SK-N-SH (cell line): Measurements from ENCODE around the gene CHFR. TPM values are rescaled to one million over a fixed set of nuclear protein-coding genes. Genes with fewer than 3 reads are reported as not detected.

Source experiments
- CTCF ChIA-PET: fragments of 300-600, 350-600 bp; formaldehyde crosslinking; extraction: SDS; loops from one replicate; lab custom pipeline; 2021; lab: Yijun Ruan, JAX
- POLR2A ChIA-PET: fragments of 350-600 bp; sonication (Branson Sonifier 250); formaldehyde crosslinking; extraction: SDS; loops from one replicate; lab custom pipeline; 2020; ENCODE audit warnings: antibody characterized with exemption, inconsistent platforms; lab: Yijun Ruan, JAX
- DNase-seq: peaks from one replicate; pipeline ENCODE4 v3.0.0; 2012
- H2AFZ ChIP-seq: fragments of 200-600 bp; sonication (generic); 2 replicates; pipeline ENCODE4 v1.8.1; 2016; ENCODE audit warnings: antibody characterized with exemption, mild to moderate bottlenecking, low read depth
- H3F3A ChIP-seq: fragments of 200-600 bp; sonication (generic); replicated peaks from 2 replicates; pipeline ENCODE3; 2016; ENCODE audit warnings: antibody characterized with exemption, mild to moderate bottlenecking; ENCODE audit not compliant: insufficient read depth
- H3K27ac ChIP-seq, 2 experiments: fragments of 200-500 bp in 1 of 2; fragments of 200-600 bp in 1 of 2; sonication (Bioruptor generic) in 1 of 2; sonication (generic), shearing (Covaris generic) in 1 of 2; 2 replicates each; pipeline versions ENCODE4 v1.5.1 to v1.6.1; 2014 to 2016; ENCODE audit warnings: low read depth in 2 of 2, inconsistent platforms in 1 of 2, low read length in 1 of 2, mild to moderate bottlenecking in 1 of 2, mixed read lengths in 1 of 2
- H3K27me3 ChIP-seq: fragments of 200-600 bp; sonication (generic), shearing (Covaris generic); 2 replicates; pipeline ENCODE4 v1.6.1; 2016; ENCODE audit warnings: mixed run types; ENCODE audit not compliant: insufficient read depth
- H3K36me3 ChIP-seq, 2 experiments: fragments of 200-500 bp in 1 of 2; fragments of 200-600 bp in 1 of 2; sonication (Bioruptor generic) in 1 of 2; sonication (generic) in 1 of 2; replicated peaks in 1 of 2; 2 replicates each; pipeline versions ENCODE3 to v1.5.1; 2014 to 2016; ENCODE audit warnings: low read length in 1 of 2, mild to moderate bottlenecking in 1 of 2; ENCODE audit not compliant: insufficient read depth in 2 of 2, control insufficient read depth in 1 of 2
- H3K4me1 ChIP-seq, 2 experiments: fragments of 200-500 bp in 1 of 2; fragments of 200-600 bp in 1 of 2; sonication (Bioruptor generic) in 1 of 2; sonication (generic), shearing (Covaris generic) in 1 of 2; 2 replicates each; pipeline versions ENCODE4 v1.5.1 to v1.6.1; 2014 to 2016; ENCODE audit warnings: low read depth in 1 of 2, low read length in 1 of 2, mixed run types in 1 of 2; ENCODE audit not compliant: insufficient read depth in 2 of 2, control insufficient read depth in 1 of 2
- H3K4me2 ChIP-seq: fragments of 200-600 bp; sonication (generic), shearing (Covaris generic); 2 replicates; pipeline ENCODE4 v1.6.1; 2017; ENCODE audit warnings: mixed run types
- H3K4me3 ChIP-seq, 2 experiments: fragments of 200-500 bp in 1 of 2; fragments of 200-600 bp in 1 of 2; sonication (Bioruptor generic) in 1 of 2; sonication (generic), shearing (Covaris generic) in 1 of 2; 2 replicates each; pipeline versions ENCODE4 v1.5.1 to v1.8.1; 2014 to 2016; ENCODE audit warnings: low read depth in 2 of 2, inconsistent platforms in 1 of 2, low read length in 1 of 2, mild to moderate bottlenecking in 1 of 2, mixed read lengths in 1 of 2, moderate library complexity in 1 of 2
- H3K79me2 ChIP-seq: fragments of 200-600 bp; sonication (generic); 2 replicates; pipeline ENCODE4 v1.8.1; 2017; ENCODE audit warnings: mild to moderate bottlenecking; ENCODE audit not compliant: insufficient read depth
- H3K9ac ChIP-seq: fragments of 200-600 bp; sonication (generic); 2 replicates; pipeline ENCODE4 v1.6.1; 2017; ENCODE audit warnings: mixed run types
- H3K9me2 ChIP-seq: fragments of 200-600 bp; sonication (generic); 2 replicates; pipeline ENCODE4 v1.6.1; 2017; ENCODE audit warnings: mixed run types
- H3K9me3 ChIP-seq: fragments of 200-600 bp; sonication (generic); 2 replicates; pipeline ENCODE4 v1.6.1; 2017; ENCODE audit warnings: mixed run types, mild to moderate bottlenecking, moderate library complexity
- H4K20me1 ChIP-seq: fragments of 200-600 bp; sonication (generic); 2 replicates; pipeline ENCODE4 v1.6.1; 2017; ENCODE audit warnings: mild to moderate bottlenecking, mixed run types; ENCODE audit not compliant: insufficient read depth
- CHD2 ChIP-seq: fragments of 150-350 bp; IDR thresholded peaks from 2 replicates; pipeline ENCODE4 v1.6.1; 2018; ENCODE audit warnings: low read length; ENCODE audit not compliant: partially characterized antibody
- CTCF ChIP-seq: fragments of 200-600 bp; sonication (generic); IDR thresholded peaks from 2 replicates; pipeline ENCODE4 v1.6.1; 2017; ENCODE audit warnings: antibody characterized with exemption, mild to moderate bottlenecking, moderate library complexity
- EP300 ChIP-seq, 2 experiments: IDR thresholded peaks; 2 replicates each; pipeline versions ENCODE4 v1.4.0 to v1.6.1; 2012; ENCODE audit warnings: borderline replicate concordance in 1 of 2, low read depth in 1 of 2, low read length in 1 of 2
- EZH2phosphoT487 ChIP-seq: fragments of 200-600 bp; sonication (generic); IDR thresholded peaks from 2 replicates; pipeline ENCODE4 v1.6.1; 2017; ENCODE audit warnings: low read depth, mixed run types, mild to moderate bottlenecking, antibody characterized with exemption, moderate library complexity, borderline replicate concordance
- FOSL2 ChIP-seq: IDR thresholded peaks from 2 replicates; pipeline ENCODE4 v1.4.0; 2012; ENCODE audit warnings: low read depth, mild to moderate bottlenecking, moderate library complexity, borderline replicate concordance
- FOXM1 ChIP-seq: IDR thresholded peaks from 2 replicates; pipeline ENCODE4 v1.4.0; 2012; ENCODE audit warnings: low read depth, mild to moderate bottlenecking
- GATA2 ChIP-seq: sonication (generic); formaldehyde crosslinking; IDR thresholded peaks from 2 replicates; pipeline ENCODE4 v1.5.0; 2020; ENCODE audit warnings: mild to moderate bottlenecking, missing genetic modification reagents
- IRF3 ChIP-seq: fragments of 150-350 bp; IDR thresholded peaks from 2 replicates; pipeline ENCODE4 v1.6.1; 2016; ENCODE audit warnings: mild to moderate bottlenecking, low read depth, low read length
- JUND ChIP-seq: IDR thresholded peaks from 2 replicates; pipeline ENCODE4 v1.4.0; 2012
- MEF2A ChIP-seq: IDR thresholded peaks from 2 replicates; pipeline ENCODE4 v1.4.0; 2012; ENCODE audit warnings: low read depth, borderline replicate concordance
- NFIC ChIP-seq: IDR thresholded peaks from 2 replicates; pipeline ENCODE4 v1.4.0; 2012; ENCODE audit warnings: borderline replicate concordance
- POLR2AphosphoS5 ChIP-seq: IDR thresholded peaks from 2 replicates; pipeline ENCODE4 v1.6.1; 2012; ENCODE audit warnings: low read depth, low read length
- RAD21 ChIP-seq: IDR thresholded peaks from 2 replicates; pipeline ENCODE4 v1.6.1; 2012; ENCODE audit warnings: mild to moderate bottlenecking, low read length
- RXRA ChIP-seq: IDR thresholded peaks from 2 replicates; pipeline ENCODE4 v1.4.0; 2012; ENCODE audit warnings: low read depth, mild to moderate bottlenecking, borderline replicate concordance
- TCF12 ChIP-seq: IDR thresholded peaks from 2 replicates; pipeline ENCODE4 v1.4.0; 2012
- USF2 ChIP-seq: fragments of 150-350 bp; IDR thresholded peaks from 2 replicates; pipeline ENCODE4 v1.6.1; 2017; ENCODE audit warnings: antibody characterized with exemption, low read length, low read depth, borderline replicate concordance
- ZBTB33 ChIP-seq: IDR thresholded peaks from 2 replicates; pipeline ENCODE4 v1.4.0; 2012; ENCODE audit warnings: low read depth, borderline replicate concordance
- WGBS: methylation state at CpG from one replicate; pipeline ENCODE4 v1.1.6; 2017; ENCODE audit warnings: low lambda C conversion rate; 5-methylcytosine and 5-hydroxymethylcytosine counted together
- polyA plus RNA-seq, 3 experiments: library from polyadenylated mRNA; depleted of rRNA; stranded (reverse); fragments of >200 nt; gene quantifications; 2 replicates each; pipeline ENCODE4 v1.2.3, GENCODE V29; 2012

Gene CHFR
- polyA plus RNA-seq, 1 of the 3 experiments (the other 2 are of a cell fraction) = 31.6 TPM

GRCh38 chr12:132872073-132872855 is 15.1 kb downstream of the CHFR start:
- Histone ChIP-seq H3F3A (no peaks in the 10 kb centered on the region), H3K36me3 (peaks cover 59 to 61% of the 10 kb centered on the region in 2 experiments), H4K20me1 (no peaks in the 10 kb centered on the region), H2AFZ (no peak overlapping the region), H3K4me3 (no peak overlapping the region), H3K27me3 (no peaks in the 10 kb centered on the region), H3K79me2 (peaks cover 28% of the 10 kb centered on the region), H3K9ac (no peak overlapping the region), H3K4me2 (no peak overlapping the region), H3K27ac (no peak overlapping the region), H3K9me2 (no peaks in the 10 kb centered on the region), H3K4me1 (no peaks in the 10 kb centered on the region), H3K9me3 (no peaks in the 10 kb centered on the region)
- WGBS = 90% methylated on average over 20 of the region's 21 CpGs
- no peak for DNase-seq
- ChIA-PET CTCF (no interaction called here), POLR2A (interaction anchor here (0.6 kb wide), 1 partner anchor 10 kb away, joined by 5 read pairs; no protein-coding TSS in a partner anchor)
- TF ChIP-seq EP300 (IDR thresholded peaks at IDR 0.05; ENCODE audit: borderline replicate concordance in 1 of 2, low read depth in 1 of 2, low read length in 1 of 2) (no peak), RAD21 (no peak), IRF3 (no peak), EZH2phosphoT487 (no peak), POLR2AphosphoS5 (no peak), RXRA (no peak), MEF2A (no peak), GATA2 (CRISPR knock-in tag) (no peak), TCF12 (no peak), NFIC (no peak), CHD2 (no peak), USF2 (no peak), CTCF (no peak), ZBTB33 (no peak), JUND (no peak), FOSL2 (no peak), FOXM1 (no peak)
